ENCODE results near the gene CYSLTR2.

DNA sequence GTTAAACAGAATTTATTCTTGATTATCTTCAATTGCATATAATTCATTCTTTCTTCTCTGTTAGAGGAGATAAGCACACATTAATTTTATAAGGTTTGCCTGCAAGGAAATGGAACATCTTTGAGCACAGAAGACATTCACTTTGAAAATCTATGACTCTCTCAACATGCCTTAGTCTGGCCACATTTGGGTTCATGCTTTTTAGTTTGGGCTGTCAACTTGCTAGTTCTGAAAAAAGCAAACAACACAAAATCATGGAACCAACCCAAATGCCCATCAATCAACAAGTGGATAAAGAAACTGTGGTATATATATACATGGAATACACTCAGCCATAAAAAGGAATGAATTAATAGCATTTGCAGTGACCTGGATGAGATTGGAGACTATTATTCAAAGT lies 71.5 kb downstream of the CYSLTR2 start:
- TF ChIP-seq CTCF (IDR thresholded peaks at IDR 0.05) (no peak), POLR2A (IDR thresholded peaks at IDR 0.05) (no peak)
